ENCODE data around the gene B3GNT8.

- TF ChIP-seq MAZ (CRISPR knock-in tag; conservative IDR thresholded peaks at IDR 0.05 in 1 of 2, IDR thresholded peaks at IDR 0.05 in 1 of 2) (no peak), YY1 (IDR thresholded peaks at IDR 0.05; ENCODE audit: borderline replicate concordance in 1 of 3, control insufficient read depth in 1 of 3, extremely low read depth in 1 of 3, insufficient read depth in 3 of 3, insufficient read length in 1 of 3, insufficient replicate concordance in 2 of 3, low read depth in 1 of 3, low read length in 2 of 3) (no peak), RAD21 (CRISPR knock-in tag; conservative IDR thresholded peaks at IDR 0.05 in 1 of 2, IDR thresholded peaks at IDR 0.05 in 1 of 2) (no peak)
These were observed 16.8 kb upstream of the B3GNT8 start for GRCh38 chr19:41443813-41444455.

All from K562 (cell line).